GM19463 (cell line): ENCODE data around the gene RPL37.
"Not testable (repeated sequence)": the region's sequence is repeated elsewhere in the genome, so short reads cannot be mapped to it uniquely, and the experiment has no call there.

Experiments
- ATAC-seq: cut with Tn5 transposase; IDR thresholded peaks from one replicate; pipeline ENCODE4 v1.9.1; 2021; ENCODE audit warnings: mild to moderate bottlenecking, moderate library complexity; ENCODE audit not compliant: unreplicated experiment

RPL37 gene

DNA sequence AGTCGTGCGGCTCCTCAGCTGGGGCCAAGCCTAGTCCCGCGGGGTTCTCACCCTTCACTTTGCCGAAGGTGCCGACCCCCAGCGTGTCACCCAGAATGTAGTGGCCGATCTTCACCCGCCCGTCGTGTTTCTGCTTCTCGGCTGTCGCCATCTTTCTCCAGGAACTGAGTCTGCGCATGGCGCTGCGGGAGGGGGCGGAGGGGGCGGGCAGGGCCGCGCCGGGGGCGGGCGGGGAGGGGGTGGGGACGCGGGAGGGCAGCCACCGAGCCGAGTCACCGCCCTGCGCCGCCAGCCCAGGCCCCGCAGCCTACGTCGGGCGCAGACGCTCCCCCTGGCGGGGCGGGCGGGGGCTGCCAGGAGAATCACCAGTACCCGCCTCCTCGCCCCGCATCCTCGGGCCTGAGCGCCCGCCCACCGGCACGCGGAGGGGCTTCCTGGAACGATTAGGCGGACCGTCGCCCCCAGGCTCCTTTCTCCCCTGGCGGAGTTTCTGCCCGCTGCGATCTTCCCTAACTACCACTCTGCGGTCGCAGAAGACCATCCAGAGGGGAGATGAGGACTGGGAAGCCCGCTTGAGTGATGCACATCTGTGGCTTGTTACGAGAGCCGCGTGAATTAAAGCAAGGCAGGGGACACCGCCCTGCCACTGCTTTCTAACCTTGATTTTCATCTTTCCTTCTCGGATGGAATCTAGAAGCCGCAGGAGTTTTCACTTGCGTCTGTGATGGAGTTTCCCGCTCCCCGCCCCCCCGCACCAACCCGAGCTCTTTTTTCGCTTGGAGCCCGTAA is 36.8 kb downstream of the RPL37 start, which contains the start of gene PRKAA1:
TSS of gene PRKAA1 (minus strand) at position 363 of the 789 bp plus-strand sequence. CDS start at position 178, 185 bp downstream.
- ATAC-seq: peak; percentile 94

- peak; percentile 40 for ATAC-seq
These were observed 37.6 kb downstream of the RPL37 start for GRCh38 chr5:40797273-40798011.

DNA sequence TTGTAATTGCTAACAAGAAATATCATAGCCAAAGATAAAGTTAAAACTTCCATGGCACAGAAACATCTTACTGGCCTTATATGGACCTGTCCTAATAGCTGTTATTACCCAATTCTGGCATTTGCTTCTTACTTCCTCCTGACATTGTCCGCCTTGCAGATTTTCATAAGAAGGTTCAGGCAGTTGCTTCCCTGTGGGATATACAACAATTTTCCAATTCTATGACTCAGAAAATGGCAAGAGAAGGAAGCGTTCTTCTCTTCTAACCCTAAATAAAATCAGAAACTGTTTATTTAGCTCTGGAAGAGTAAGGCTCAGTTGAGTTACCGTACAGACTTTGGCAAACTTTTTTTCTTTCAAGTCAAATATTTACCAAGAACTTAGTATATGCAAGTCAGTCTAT is 38.5 kb downstream of the RPL37 start:
- ATAC-seq: no peak

GRCh38 chr5:40794877-40795276 is 40.1 kb downstream of the RPL37 start:
- ATAC-seq: not testable (repeated sequence)

DNA sequence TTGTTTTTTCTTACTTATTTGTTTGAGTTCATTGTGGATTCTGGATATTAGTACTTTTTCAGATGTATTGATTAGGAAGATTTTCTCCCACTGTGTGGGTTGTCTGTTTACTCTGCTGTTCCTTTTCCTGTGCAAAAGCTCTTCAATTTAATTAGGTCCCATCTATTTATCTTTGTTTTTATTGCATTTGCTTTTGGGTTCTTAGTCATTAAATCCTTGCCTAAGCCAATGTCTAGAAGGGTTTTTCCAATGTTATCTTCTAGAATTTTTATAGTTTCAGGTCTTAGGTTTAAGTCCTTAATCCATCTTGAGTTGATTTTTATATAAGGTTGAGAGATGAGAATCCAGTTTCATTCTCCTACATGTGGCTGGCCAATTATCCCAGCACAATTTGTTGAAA is 40.7 kb downstream of the RPL37 start:
- ATAC-seq: not testable (repeated sequence)

GRCh38 chr5:40792691-40793090 is 42.3 kb downstream of the RPL37 start:
- not testable (repeated sequence) for ATAC-seq

- no peak for ATAC-seq
These were observed 43.3 kb downstream of the RPL37 start for GRCh38 chr5:40791715-40792139.

GRCh38 chr5:40790947-40791593 is 44.0 kb downstream of the RPL37 start:
- ATAC-seq: no peak

GRCh38 chr5:40788941-40789340 is 46.1 kb downstream of the RPL37 start:
- ATAC-seq: not testable (repeated sequence)

DNA sequence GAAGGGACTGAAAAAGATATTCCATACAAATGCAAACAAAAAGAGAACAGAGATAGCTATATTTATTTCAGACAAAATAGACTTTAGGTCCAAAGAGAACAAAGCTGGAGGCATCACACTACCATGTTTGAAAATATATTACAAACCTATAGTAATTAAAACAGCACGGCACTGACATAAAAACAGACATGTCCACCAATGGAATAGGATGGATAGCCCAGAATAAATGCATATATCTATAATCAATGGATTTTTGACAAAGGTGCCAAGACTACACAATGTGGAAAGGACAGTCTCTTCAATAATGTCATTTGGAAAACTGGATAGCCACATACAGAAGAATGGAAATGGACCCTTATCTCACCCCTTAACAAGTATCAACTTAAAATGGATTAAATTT is 47.0 kb downstream of the RPL37 start:
- no peak for ATAC-seq

DNA sequence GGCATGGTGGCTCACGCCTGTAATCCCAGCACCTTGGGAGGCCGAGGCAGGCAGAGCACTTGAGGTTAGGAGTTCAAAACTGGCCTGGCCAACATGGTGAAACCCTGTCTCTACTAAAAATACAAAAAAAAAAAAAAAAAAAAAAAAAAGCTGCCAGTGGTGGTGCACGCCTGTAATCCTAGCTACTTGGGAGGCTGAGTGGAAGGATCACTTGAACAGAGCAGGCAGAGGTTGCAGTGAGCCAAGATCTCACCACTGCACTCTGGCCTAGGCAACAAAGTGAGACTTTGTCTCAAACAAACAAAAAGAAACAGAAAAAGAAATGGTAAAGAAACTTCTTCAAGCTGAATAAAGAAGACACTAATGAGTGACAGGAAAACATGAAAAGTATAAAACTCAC is 48.4 kb downstream of the RPL37 start:
- ATAC-seq: not testable (repeated sequence)

DNA sequence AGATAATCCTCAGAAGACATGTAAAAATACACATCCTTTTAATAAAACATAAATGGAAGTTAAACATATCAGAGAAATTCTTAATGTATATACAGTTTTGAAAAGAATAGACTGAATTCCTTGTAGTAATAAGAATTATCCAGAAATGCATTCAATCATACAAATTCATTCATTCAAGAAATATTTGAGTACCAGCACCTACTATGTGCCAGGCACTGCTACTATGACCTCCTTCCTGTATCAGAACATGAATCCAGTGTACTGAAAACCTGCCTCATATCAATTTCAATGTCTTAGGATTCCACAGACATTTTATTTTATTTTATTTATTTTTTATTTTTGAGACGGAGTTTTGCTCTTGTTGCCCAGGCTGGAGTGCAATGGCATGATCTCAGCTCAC is 50.1 kb downstream of the RPL37 start:
- ATAC-seq: no peak

DNA sequence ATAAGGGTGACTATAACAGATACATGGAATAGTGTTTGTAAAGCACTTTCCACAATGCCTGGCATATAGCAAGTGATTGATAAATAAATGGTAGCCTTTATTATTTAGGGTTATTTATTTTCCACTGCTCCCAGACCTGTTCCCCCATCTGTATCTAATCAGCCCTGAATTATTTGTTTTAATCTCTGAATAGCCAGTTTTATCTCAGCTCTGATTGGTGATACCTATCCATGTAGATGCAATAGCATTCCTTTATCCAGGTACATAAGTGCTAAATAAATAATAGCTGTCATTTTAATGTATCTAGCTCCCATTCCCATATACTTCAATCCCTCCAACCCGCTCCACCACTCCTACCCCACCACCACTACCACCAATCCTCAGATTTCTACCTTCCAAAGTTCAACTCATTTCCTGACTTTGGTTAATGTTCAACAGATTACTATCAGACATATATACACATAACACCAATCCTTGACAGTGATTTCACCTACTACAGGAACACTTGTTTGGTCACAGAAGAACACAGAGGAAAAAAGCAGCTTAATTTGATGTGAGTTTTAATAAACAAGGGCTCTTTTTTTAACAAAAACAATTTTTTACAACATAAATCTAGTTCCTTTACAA is 50.9 kb downstream of the RPL37 start:
- no peak for ATAC-seq

DNA sequence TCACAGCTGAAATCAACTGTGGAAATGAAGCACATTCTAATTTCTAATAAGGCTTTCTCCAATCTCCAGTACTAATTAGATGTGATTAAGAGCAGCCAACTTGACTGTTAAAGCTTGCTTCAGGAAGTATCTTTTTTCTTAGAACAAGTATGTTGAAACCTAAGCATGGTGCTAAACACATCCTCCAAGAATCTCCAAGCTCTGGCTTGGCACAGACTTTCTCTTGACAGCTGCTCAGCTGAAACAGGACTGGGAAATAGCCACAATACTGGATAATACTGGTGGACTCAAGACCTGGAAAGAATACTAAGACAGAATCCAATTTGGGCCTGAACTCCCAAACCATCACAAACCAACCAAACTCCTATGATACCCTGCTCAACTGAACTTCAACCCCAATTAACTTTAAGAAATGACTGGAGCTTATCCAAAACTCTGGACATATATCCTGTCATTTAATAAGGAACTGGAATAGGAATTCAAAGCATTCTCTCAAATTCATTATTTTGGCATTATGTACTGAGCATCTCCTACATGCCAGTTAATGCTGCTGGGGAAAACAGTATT is 53.1 kb downstream of the RPL37 start:
- no peak for ATAC-seq

GRCh38 chr5:40780858-40781257 is 54.2 kb downstream of the RPL37 start:
- no peak for ATAC-seq

- no peak for ATAC-seq
These were observed 54.8 kb downstream of the RPL37 start for GRCh38 chr5:40780199-40780598.

- ATAC-seq: no peak
These were observed 55.5 kb downstream of the RPL37 start for GRCh38 chr5:40779561-40779960.

DNA sequence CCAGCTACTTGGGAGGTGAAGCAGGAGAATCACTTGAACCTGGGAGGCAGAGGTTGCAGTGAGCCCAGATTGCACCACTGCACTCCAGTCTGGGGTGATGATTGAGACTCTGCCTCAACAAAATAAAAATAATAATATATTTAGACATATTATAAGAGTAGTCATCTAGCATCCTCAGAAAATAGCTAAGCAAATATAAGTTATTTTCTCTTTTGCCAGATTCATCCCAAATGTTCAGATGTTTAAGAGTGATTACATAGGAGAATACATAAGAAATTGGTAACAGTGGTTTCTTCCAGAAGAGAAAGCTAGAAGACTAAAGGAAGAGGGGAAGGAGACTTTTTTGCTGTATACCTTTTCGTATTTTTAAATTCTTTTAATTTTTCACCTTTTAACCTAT is 56.9 kb downstream of the RPL37 start:
- ATAC-seq: no peak

GRCh38 chr5:40776658-40776977 is 58.4 kb downstream of the RPL37 start:
- no peak for ATAC-seq

DNA sequence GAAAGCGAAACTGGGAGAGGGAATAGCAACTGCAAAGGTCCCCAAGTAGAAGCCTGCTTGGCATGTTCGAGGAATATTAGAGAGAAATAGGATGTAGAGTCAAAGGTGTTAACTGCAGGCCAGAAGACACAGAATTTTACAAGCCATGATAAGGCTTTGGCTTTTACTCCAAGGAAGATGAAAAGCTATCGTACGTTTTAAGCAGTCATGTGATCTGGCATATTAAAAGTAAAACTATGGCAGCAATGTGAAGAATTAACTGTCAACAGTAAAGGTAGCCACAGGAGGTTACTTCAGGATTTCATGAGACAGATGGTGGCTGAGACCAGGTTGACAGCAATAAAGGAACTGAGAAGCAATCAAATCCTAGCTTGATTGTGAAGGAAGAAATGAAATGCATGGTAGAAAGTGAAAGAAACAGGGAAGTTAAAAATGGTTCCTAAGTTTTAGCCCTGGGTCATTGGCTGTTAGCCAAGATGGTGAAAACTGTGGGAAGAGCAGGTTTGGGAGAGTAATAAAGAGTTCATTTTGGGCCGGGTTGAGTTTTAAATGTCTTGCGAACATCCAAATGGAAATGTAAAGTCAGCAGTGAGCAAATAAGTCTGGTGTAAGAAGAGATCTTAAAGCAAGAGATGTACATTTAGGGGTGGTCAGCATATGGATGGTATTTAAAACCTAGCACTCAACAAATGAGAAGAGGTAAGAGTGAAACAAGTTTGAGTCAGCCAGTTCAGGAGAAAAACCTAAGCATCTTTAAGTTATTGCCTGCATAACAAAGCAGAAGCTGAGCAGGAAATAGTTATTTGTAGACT is 59.0 kb downstream of the RPL37 start:
- no peak for ATAC-seq
